Nephron progenitor cell (in vitro differentiated cells): ENCODE results near the gene ATP5IF1.

Source experiments
- DNase-seq: peaks from one replicate; pipeline ENCODE4 v3.0.0; 2021
- H3K27ac Mint-ChIP-seq: 2 replicates; pipeline ENCODE4 v1.8.0; 2021; ENCODE audit warnings: mild to moderate bottlenecking, moderate library complexity, mixed read lengths
- H3K27me3 Mint-ChIP-seq: 2 replicates; pipeline ENCODE4 v1.8.0; 2021; ENCODE audit warnings: mild to moderate bottlenecking, low read depth, mixed read lengths; ENCODE audit not compliant: poor library complexity
- H3K36me3 Mint-ChIP-seq: 2 replicates; pipeline ENCODE4 v1.8.0; 2021; ENCODE audit warnings: low read depth, mixed read lengths
- H3K4me1 Mint-ChIP-seq: 2 replicates; pipeline ENCODE4 v1.8.0; 2021; ENCODE audit warnings: mixed read lengths
- H3K4me3 Mint-ChIP-seq: 2 replicates; pipeline ENCODE4 v1.8.0; 2021; ENCODE audit warnings: mild to moderate bottlenecking, moderate library complexity, mixed read lengths
- H3K9me3 Mint-ChIP-seq: 2 replicates; pipeline ENCODE4 v1.8.0; 2021; ENCODE audit warnings: mild to moderate bottlenecking, moderate library complexity, mixed read lengths
- CTCF ChIP-seq: fragments of 200-600 bp; sonication (generic); IDR thresholded peaks from 2 replicates; pipeline ENCODE4 v1.5.0; 2021; ENCODE audit warnings: antibody characterized with exemption

ATP5IF1 gene

GRCh38 chr1:28205243-28205642 lies 30.7 kb upstream of the ATP5IF1 start:
- TF ChIP-seq CTCF: no peak
- no peaks in the 10 kb centered on the region for H3K4me1 Mint-ChIP-seq
- peaks cover 44% of the 10 kb centered on the region for H3K36me3 Mint-ChIP-seq
- DNase-seq: no peak
- H3K9me3 Mint-ChIP-seq: no peaks in the 10 kb centered on the region
- H3K27me3 Mint-ChIP-seq: no peaks in the 10 kb centered on the region
- H3K4me3 Mint-ChIP-seq: no peak overlapping the region
- no peak overlapping the region for H3K27ac Mint-ChIP-seq

GRCh38 chr1:28208818-28209441 lies 27.0 kb upstream of the ATP5IF1 start:
- DNase-seq: peak; percentile 40
- H3K27me3 Mint-ChIP-seq: no peaks in the 10 kb centered on the region
- peak; percentile 61 for TF ChIP-seq CTCF
- peaks cover 33% of the 10 kb centered on the region for H3K36me3 Mint-ChIP-seq
- H3K27ac Mint-ChIP-seq: no peak overlapping the region
- H3K4me3 Mint-ChIP-seq: no peak overlapping the region
- H3K4me1 Mint-ChIP-seq: no peaks in the 10 kb centered on the region
- H3K9me3 Mint-ChIP-seq: no peaks in the 10 kb centered on the region

GRCh38 chr1:28209700-28210099 lies 26.2 kb upstream of the ATP5IF1 start:
- Mint-ChIP-seq H3K9me3 (no peaks in the 10 kb centered on the region), H3K27me3 (no peaks in the 10 kb centered on the region), H3K36me3 (peaks cover 32% of the 10 kb centered on the region), H3K4me1 (no peaks in the 10 kb centered on the region), H3K4me3 (no peak overlapping the region), H3K27ac (peak overlapping the region; percentile 42)
- TF ChIP-seq CTCF: no peak
- no peak for DNase-seq

GRCh38 chr1:28213315-28213714 lies 22.6 kb upstream of the ATP5IF1 start:
- H3K36me3 Mint-ChIP-seq: peaks cover 26% of the 10 kb centered on the region
- no peaks in the 10 kb centered on the region for H3K4me1 Mint-ChIP-seq
- TF ChIP-seq CTCF: no peak
- H3K4me3 Mint-ChIP-seq: no peak overlapping the region
- no peaks in the 10 kb centered on the region for H3K27me3 Mint-ChIP-seq
- no peaks in the 10 kb centered on the region for H3K9me3 Mint-ChIP-seq
- no peak overlapping the region for H3K27ac Mint-ChIP-seq
- no peak for DNase-seq

- no peak for DNase-seq
- Mint-ChIP-seq H3K27ac (no peak overlapping the region), H3K4me3 (no peak overlapping the region), H3K4me1 (peaks cover 23% of the 10 kb centered on the region), H3K27me3 (peaks cover 9% of the 10 kb centered on the region), H3K36me3 (peaks cover 44% of the 10 kb centered on the region), H3K9me3 (no peaks in the 10 kb centered on the region)
- no peak for TF ChIP-seq CTCF
Measured at GRCh38 chr1:28229089-28229488, 6.8 kb upstream of the ATP5IF1 start.

GRCh38 chr1:28229996-28230395 lies 5.9 kb upstream of the ATP5IF1 start:
- H3K4me3 Mint-ChIP-seq: peak overlapping the region; percentile 21
- no peak overlapping the region for H3K27ac Mint-ChIP-seq
- H3K9me3 Mint-ChIP-seq: no peaks in the 10 kb centered on the region
- no peak for TF ChIP-seq CTCF
- H3K4me1 Mint-ChIP-seq: peaks cover 26% of the 10 kb centered on the region
- peaks cover 38% of the 10 kb centered on the region for H3K36me3 Mint-ChIP-seq
- no peak for DNase-seq
- peaks cover 9% of the 10 kb centered on the region for H3K27me3 Mint-ChIP-seq
